Endodermal cell (in vitro differentiated cells): ENCODE results near the gene SLC12A6. TPM values are rescaled to one million over a fixed set of nuclear protein-coding genes. Genes with fewer than 3 reads are reported as not detected.

Experiments used
- DNase-seq: peaks from one replicate; pipeline ENCODE4 v3.0.0-alpha.2; 2017
- H3K27ac ChIP-seq: 2 replicates; pipeline ENCODE4 v1.5.1; 2013; ENCODE audit warnings: mild to moderate bottlenecking, low read depth, low read length, moderate library complexity
- H3K27me3 ChIP-seq: 2 replicates; pipeline ENCODE4 v1.6.1; 2013; ENCODE audit warnings: mild to moderate bottlenecking, low read length, moderate library complexity; ENCODE audit not compliant: insufficient read depth, control insufficient read depth, poor library complexity, severe bottlenecking
- H3K36me3 ChIP-seq: 2 replicates; pipeline ENCODE4 v1.7.0; 2013; ENCODE audit warnings: mild to moderate bottlenecking, low read length, moderate library complexity; ENCODE audit not compliant: control insufficient read depth, insufficient read depth
- H3K4me1 ChIP-seq: one replicate; pipeline ENCODE4 v1.7.0; 2013; ENCODE audit warnings: low read length; ENCODE audit not compliant: control insufficient read depth, insufficient read depth
- H3K4me3 ChIP-seq: 2 replicates; pipeline ENCODE4 v1.5.1; 2013; ENCODE audit warnings: mild to moderate bottlenecking, low read length, moderate library complexity
- H3K9ac ChIP-seq: 2 replicates; pipeline ENCODE4 v1.6.1; 2013; ENCODE audit warnings: mild to moderate bottlenecking, low read length, moderate library complexity; ENCODE audit not compliant: poor library complexity, severe bottlenecking; ENCODE audit errors: extremely low read depth
- H3K9me3 ChIP-seq: 2 replicates; pipeline ENCODE4 v1.6.1; 2013; ENCODE audit warnings: mild to moderate bottlenecking, low read length, moderate library complexity; ENCODE audit not compliant: control insufficient read depth
- H3K27ac Mint-ChIP-seq: 2 replicates; pipeline ENCODE4 v1.8.0; 2020; ENCODE audit warnings: mixed read lengths
- H3K27me3 Mint-ChIP-seq: 2 replicates; pipeline ENCODE4 v1.8.0; 2021; ENCODE audit warnings: mild to moderate bottlenecking, mixed read lengths; ENCODE audit not compliant: insufficient read depth
- H3K36me3 Mint-ChIP-seq: 2 replicates; pipeline ENCODE4 v1.8.0; 2020; ENCODE audit warnings: low read depth, mixed read lengths
- H3K4me1 Mint-ChIP-seq: 2 replicates; pipeline ENCODE4 v1.8.0; 2020; ENCODE audit warnings: mixed read lengths
- H3K4me3 Mint-ChIP-seq: 2 replicates; pipeline ENCODE4 v1.8.0; 2020; ENCODE audit warnings: mild to moderate bottlenecking, moderate library complexity, mixed read lengths
- H3K9me3 Mint-ChIP-seq: 2 replicates; pipeline ENCODE4 v1.8.0; 2020; ENCODE audit warnings: mild to moderate bottlenecking, mixed read lengths
- WGBS, 2 experiments: methylation state at CpG; one replicate each; pipeline versions ENCODE4 v1.1.5 to v1.1.7; 2013; ENCODE audit warnings: missing lambda C conversion rate in 2 of 2, mixed read lengths in 1 of 2; ENCODE audit not compliant: insufficient coverage in 1 of 2, insufficient read length in 1 of 2; 5-methylcytosine and 5-hydroxymethylcytosine counted together
- total RNA-seq, 2 donors: library from RNA; stranded (reverse); fragmentation: NEBNext Ultra II Directional in 1 of 2; extraction: Animal tissue kit (Norgen Biotek cat#: 25700) in 1 of 2; gene quantifications; 2 replicates in 1 of 2; 3 replicates in 1 of 2; pipeline ENCODE4 v1.2.1, GENCODE V29; 2021
- TF ChIP-seq, protein P1 (sequence below): fragments of 200-600 bp; sonication (generic); conservative IDR thresholded peaks from 2 replicates; pipeline ENCODE4 v1.5.0; 2021; ENCODE audit warnings: antibody characterized with exemption, mild to moderate bottlenecking

SLC12A6 gene
- total RNA-seq, 2 donors from 2014 or later, result 18.2 to 23.3 TPM

DNA sequence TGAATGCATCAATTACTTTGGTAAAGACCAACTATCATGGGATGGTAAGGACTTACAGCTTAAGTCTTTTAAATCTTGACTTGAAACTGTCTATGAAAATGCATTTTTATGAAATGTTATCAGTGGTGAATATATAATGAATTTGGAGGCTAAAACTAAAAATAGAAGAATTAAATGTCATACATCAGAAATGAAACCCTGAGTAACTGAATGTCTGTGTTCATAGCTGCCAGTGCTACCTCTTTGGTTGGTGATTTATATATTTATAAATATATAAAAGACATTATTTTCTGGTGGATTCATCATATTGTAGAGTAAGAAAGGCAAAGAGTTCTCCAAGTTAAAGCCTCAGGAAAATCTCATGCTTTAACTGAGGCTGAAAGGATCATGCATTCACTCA is 12.2 kb downstream of the SLC12A6 start:
- TF ChIP-seq, protein P1, sequence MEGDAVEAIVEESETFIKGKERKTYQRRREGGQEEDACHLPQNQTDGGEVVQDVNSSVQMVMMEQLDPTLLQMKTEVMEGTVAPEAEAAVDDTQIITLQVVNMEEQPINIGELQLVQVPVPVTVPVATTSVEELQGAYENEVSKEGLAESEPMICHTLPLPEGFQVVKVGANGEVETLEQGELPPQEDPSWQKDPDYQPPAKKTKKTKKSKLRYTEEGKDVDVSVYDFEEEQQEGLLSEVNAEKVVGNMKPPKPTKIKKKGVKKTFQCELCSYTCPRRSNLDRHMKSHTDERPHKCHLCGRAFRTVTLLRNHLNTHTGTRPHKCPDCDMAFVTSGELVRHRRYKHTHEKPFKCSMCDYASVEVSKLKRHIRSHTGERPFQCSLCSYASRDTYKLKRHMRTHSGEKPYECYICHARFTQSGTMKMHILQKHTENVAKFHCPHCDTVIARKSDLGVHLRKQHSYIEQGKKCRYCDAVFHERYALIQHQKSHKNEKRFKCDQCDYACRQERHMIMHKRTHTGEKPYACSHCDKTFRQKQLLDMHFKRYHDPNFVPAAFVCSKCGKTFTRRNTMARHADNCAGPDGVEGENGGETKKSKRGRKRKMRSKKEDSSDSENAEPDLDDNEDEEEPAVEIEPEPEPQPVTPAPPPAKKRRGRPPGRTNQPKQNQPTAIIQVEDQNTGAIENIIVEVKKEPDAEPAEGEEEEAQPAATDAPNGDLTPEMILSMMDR, result no peak
- no peaks in the 10 kb centered on the region for H3K27me3 Mint-ChIP-seq

DNA sequence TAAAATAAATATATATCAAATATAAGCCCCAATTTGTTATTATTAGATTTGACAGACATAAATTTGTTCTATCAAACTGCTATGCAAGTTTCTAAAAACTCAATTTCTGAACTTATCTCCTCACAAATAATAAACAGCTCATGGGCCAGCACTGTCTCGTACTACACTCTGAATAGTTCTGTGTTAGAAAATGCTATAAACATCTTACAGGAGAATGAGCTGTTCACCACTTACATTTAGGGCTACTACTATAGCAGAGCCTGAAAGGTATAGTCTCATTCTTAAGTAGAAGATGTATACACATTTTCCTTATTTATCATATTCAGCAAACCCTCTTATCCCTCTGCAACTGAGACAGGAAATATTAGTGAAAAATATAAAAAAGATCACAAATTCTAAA is 12.6 kb downstream of the SLC12A6 start:
- no peak for DNase-seq
- H3K9me3 ChIP-seq, result peaks cover 5% of the 10 kb centered on the region
- H3K27ac ChIP-seq, result no peak overlapping the region
- H3K4me1 Mint-ChIP-seq, result peaks cover 4% of the 10 kb centered on the region
- H3K36me3 Mint-ChIP-seq, result no peaks in the 10 kb centered on the region
- H3K27me3 ChIP-seq, result no peaks in the 10 kb centered on the region
- no peaks in the 10 kb centered on the region for H3K27me3 Mint-ChIP-seq
- TF ChIP-seq, protein P1, result no peak
- WGBS, 2 experiments, result 91% methylated on average over 1 of the region's 1 CpG; no CpG with 5 or more reads in 1 of the 2 experiments
- H3K9ac ChIP-seq, result no peak overlapping the region
- H3K36me3 ChIP-seq, result no peaks in the 10 kb centered on the region
- no peak overlapping the region for H3K4me3 Mint-ChIP-seq
- no peak overlapping the region for H3K27ac Mint-ChIP-seq
- H3K9me3 Mint-ChIP-seq, result peaks cover 5% of the 10 kb centered on the region
- H3K4me3 ChIP-seq, result no peak overlapping the region
- no peaks in the 10 kb centered on the region for H3K4me1 ChIP-seq

More for the DNA sequence above, 12.2 kb downstream of the SLC12A6 start:
- Mint-ChIP-seq H3K4me1 (peaks cover 4% of the 10 kb centered on the region), H3K4me3 (no peak overlapping the region), H3K36me3 (no peaks in the 10 kb centered on the region), H3K9me3 (peaks cover 5% of the 10 kb centered on the region), H3K27ac (no peak overlapping the region)
- Histone ChIP-seq H3K27ac (no peak overlapping the region), H3K36me3 (no peaks in the 10 kb centered on the region), H3K9me3 (peaks cover 5% of the 10 kb centered on the region), H3K4me1 (no peaks in the 10 kb centered on the region), H3K4me3 (no peak overlapping the region), H3K9ac (no peak overlapping the region), H3K27me3 (no peaks in the 10 kb centered on the region)
- no peak for DNase-seq

- Mint-ChIP-seq H3K9me3 (peaks cover 5% of the 10 kb centered on the region), H3K36me3 (no peaks in the 10 kb centered on the region), H3K27me3 (no peaks in the 10 kb centered on the region), H3K4me1 (peaks cover 11% of the 10 kb centered on the region), H3K4me3 (no peak overlapping the region), H3K27ac (no peak overlapping the region)
- H3K9me3 ChIP-seq, result peaks cover 5% of the 10 kb centered on the region
- H3K27me3 ChIP-seq, result no peaks in the 10 kb centered on the region
- no peaks in the 10 kb centered on the region for H3K36me3 ChIP-seq
- H3K4me1 ChIP-seq, result no peaks in the 10 kb centered on the region
- TF ChIP-seq, protein P1, result no peak
- WGBS, 2 experiments, result 93 to 95% methylated on average over 9 to 10 of the region's 10 CpGs
- H3K27ac ChIP-seq, result no peak overlapping the region
- no peak overlapping the region for H3K9ac ChIP-seq
- H3K4me3 ChIP-seq, result no peak overlapping the region
- DNase-seq, result no peak
Measured at GRCh38 chr15:34323217-34323616, 14.4 kb downstream of the SLC12A6 start.
